GM12892 (cell line): ENCODE data around the gene SFXN4.
"Not testable (repeated sequence)": the region's sequence is repeated elsewhere in the genome, so short reads cannot be mapped to it uniquely, and the experiment has no call there.

ENCODE experiments used
- DNase-seq: peaks from one replicate; pipeline ENCODE4 v3.0.0; 2011; ENCODE audit not compliant: insufficient read length
- FAIRE-seq: peaks from 2 replicates; lab custom pipeline; 2011; peaks lifted over from hg19 to GRCh38; lab: Jason Lieb, UNC
- POLR2A ChIP-seq: IDR thresholded peaks from 2 replicates; pipeline ENCODE4 v1.6.1; 2011; ENCODE audit warnings: low read depth, low read length, control low read depth
- POLR2AphosphoS5 ChIP-seq: IDR thresholded peaks from 2 replicates; pipeline ENCODE4 v1.6.1; 2011; ENCODE audit warnings: low read depth, low read length, control low read depth
- TAF1 ChIP-seq: IDR thresholded peaks from 2 replicates; pipeline ENCODE4 v1.6.1; 2011; ENCODE audit warnings: low read depth, mild to moderate bottlenecking, control low read depth, low read length, borderline replicate concordance

SFXN4 gene

DNA sequence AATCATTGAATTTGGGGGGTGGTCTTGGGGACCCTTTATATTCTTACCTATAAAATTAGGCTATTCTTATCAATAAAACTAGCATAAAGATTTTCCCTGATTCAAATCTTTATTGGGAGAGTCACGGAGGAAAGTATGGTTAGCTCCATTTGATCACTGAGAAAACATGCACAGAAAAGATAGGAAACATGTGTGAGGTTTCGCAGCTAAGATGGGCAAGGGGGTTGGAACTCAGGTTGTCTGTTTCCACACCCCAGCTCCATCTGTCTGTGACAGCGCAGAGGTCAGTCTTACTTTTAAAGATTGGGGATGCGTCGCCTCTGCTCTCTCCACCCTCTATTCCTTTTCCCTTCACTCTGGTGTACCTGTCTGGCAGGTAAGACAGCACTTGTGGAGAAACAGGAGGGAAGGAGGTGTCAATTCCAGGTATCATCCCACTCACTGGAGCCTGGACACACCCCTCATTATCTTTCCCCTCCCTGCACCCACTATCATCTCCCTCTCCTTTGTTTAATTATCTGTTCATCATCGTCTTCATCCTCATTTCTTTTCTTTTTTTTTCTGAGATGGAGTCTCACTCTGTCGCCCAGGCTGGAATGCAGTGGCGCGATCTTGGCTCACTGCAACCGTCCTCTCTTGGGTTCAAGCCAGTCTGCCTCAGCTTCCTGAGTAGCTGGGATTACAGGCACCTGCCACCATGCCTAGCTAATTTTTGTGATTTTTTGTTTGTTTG lies 64.0 kb downstream of the SFXN4 start:
- DNase-seq, result no peak
- FAIRE-seq, result no peak
- TF ChIP-seq POLR2A (no peak), POLR2AphosphoS5 (no peak), TAF1 (no peak)

DNA sequence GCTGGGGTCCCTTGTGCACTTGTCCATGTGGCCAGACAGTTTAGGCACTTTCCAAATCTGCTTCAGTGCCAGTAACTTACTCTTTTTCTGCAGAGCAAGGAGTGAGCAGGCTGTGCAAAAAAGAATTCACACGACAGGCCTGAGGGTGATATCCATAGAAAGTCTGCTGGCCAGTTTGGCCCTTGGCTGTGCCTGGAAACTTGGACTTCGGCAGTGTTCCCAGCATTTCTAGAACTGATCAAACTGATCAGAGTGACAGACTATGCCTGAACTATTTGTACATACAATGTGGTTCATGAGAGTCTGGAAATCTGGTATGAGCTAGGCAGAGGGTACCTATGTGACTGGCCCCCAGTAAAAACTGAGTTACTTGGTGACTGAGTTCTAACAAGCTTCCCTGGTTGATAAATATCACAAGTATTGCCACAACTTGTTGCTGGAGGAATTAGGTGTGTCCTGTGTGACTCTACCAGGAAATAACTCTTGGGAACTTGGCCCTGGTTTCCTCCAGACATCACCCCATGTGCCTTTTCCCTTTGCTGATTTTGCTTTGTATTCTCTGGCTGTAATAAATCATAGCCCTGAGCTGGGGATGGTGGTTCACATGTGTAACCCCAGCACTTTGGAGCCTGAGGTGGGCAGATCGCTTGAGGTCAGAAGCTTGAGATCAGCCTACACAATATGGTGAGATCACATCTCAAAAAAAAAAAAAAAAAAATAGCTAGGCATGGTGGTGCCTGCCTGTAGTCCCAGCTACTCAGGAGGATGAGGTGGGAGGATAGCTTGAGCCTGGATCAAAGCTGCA lies 64.9 kb downstream of the SFXN4 start:
- no peak for TF ChIP-seq POLR2AphosphoS5
- no peak for TF ChIP-seq POLR2A
- TF ChIP-seq TAF1, result no peak
- DNase-seq (no peak), FAIRE-seq (no peak)

DNA sequence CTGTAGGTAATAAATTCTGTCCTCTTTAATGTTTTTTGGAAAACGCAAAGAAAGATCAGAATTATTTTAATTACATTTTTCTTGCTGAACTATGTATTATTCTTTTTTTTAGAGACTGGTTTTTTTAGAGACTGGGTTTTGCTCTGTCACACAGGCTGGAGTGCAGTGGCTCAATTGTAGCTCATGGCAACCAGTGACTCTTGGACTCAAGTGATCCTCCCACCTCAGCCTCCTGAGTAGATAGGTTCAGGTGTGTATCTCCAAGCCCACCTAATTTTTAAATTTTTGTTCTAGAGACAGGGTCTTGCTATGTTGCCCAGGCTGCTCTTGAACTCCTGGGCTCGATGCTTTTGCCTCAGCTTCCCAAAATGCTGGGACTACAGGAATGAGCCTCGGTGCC lies 66.9 kb downstream of the SFXN4 start:
- FAIRE-seq (no peak), DNase-seq (no peak)
- TF ChIP-seq POLR2A (no peak), POLR2AphosphoS5 (no peak), TAF1 (no peak)

DNA sequence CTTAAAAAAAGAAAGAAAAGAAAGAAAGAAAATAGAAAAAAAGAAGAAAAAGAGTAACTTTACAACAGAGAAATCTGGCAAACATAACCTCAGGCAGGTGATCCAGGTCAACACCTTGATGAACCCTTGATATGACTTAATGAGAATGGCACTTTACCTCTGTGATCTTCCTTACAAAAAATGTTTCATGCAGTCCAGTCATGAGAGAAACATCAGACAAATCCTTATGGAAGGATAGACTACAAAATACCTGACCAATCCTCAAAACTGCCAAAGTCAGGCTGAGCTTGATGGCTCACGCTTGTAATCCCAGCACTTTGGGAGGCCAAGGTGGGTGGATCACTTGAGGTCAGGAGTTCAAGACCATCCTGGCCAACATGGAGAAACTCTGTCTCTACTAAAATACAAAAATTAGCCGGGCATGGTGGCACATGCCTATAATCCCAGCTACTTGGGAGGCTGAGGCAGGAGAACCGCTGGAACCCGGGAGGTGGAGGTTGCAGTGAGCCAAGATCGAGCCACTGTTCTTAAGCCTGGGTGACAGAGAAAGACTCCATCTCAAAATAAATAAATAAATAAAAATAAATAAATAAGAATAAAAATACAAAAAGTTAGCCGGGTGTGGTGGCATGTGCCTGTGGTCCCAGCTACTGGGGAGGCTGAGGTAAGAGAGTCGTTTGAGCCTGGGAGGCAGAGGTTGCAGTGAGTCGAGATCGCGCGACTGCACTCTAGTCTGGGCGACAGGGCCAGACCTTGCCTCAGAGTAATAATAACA lies 68.7 kb downstream of the SFXN4 start:
- FAIRE-seq, DNase-seq: not testable (repeated sequence)

GRCh38 chr10:119095640-119096039 lies 69.9 kb downstream of the SFXN4 start:
- TF ChIP-seq TAF1, result no peak
- TF ChIP-seq POLR2A, result no peak
- TF ChIP-seq POLR2AphosphoS5, result no peak
- FAIRE-seq (no peak), DNase-seq (no peak)

GRCh38 chr10:119090968-119091367 lies 74.5 kb downstream of the SFXN4 start:
- DNase-seq (no peak), FAIRE-seq (no peak)
- TF ChIP-seq TAF1 (no peak), POLR2A (no peak), POLR2AphosphoS5 (no peak)
